ENCODE measurements around the gene LMNA.
"Not testable (repeated sequence)": the region's sequence is repeated elsewhere in the genome, so short reads cannot be mapped to it uniquely, and the experiment has no call there.

LMNA gene

DNA sequence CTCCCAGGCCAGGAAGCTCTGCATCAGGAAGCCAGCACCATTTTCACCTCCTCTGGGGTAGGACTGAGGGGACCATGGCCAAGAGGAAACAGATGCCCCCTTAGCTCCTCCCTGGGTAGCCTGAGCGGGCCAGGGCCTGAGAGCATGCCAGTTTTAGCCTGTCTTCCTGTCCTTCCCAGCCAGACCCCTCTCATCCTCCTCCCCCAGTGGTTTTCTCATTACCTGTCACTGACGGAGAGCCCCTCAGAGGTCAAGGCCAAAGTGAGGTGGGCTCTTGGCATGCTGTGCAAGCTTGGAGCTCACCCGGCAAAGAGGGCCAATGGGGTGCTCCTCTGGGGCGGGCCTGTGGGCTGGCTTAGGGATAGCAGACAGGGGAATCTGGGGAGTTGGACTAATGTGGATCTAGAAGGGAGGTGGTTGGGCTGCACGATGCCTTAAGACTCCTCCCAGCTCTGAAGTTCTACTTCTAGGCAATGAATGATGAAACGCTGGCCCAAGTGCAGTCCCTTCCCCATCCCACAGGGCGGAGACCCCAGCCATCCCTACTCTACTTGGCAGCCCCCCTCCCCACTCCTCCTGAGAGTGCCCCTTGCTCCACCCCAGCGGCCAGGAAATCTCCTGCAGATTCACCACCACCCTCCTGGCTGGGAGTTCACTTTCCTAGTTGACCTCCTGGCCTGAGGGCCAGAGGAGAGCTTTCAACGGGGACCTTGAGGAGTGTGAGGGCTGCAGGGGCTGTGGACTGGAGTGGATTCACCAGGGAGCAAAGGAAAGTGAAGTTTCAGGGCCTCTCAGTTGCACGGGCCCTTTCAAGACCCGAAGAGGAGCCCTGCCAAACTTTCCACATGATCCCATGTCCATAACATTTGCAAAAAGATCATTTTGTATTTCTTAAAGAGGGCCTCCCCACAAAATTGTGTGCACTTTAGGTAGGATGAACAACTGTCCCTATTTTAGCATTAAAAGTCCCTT is 9.4 kb upstream of the LMNA start:
- DNase-seq (ENCODE audit: low read depth) = no peak

DNA sequence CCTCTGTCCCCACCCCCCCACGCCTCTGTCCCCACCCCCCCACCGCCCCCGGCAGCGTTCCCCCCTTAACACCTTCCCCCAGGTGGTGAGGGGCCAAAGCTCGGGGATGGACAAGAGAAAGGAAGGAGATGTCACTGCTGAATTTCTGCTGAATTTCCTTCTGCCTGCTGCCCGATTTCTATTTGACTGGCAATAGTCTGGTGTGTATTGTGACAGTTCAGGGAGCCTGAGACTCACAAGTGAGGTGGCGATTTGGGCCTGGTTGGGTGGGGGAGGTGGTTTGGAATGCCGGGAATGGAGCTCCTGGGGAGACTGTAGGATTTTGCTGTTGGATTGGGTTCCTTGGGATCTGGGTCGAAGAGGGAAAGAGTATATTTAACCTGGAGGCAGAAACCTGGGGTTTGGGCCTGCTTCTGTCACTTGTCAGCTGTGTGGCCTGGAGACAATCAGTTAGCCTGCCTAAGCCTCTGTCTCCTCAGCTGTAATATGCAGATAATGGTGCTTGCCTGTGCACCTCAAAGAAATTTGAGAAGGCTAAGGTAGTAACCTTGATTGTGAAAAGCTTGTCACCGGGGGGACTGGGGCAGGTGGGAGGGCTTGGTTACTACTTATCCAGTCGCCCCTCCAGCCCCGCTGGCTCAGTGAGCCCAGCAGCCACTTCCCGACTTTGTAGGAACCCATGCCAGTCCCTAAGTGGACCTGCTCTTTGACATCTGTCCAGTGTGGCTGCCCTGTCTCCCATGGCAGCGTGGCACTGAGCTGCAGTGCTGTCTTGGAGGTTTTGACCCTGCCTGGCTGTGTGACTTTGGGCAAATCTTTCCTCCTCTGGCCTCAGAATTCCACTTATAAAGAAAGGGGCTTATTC is 7.7 kb upstream of the LMNA start:
- no peak for DNase-seq (ENCODE audit: low read depth)

DNA sequence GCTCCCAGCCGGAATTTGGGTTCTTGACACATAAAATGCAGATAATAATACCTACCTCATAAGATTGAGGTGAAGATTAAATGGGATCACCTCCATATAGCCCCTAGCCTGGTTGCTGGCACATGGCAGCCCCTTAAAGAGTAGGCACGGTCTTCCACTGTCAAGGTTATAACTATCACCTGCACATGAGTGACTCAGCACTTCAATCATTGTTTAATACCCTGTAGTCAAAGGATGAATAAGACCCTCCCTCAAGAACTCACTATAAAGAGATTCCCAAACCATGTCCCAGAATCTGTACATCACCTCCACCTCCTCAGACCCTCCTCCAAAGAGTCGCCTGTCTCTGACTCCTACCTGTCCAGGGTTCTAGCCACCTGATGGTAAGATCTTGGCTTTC is 6.5 kb upstream of the LMNA start:
- no peak for DNase-seq (ENCODE audit: low read depth)

- DNase-seq (ENCODE audit: low read depth) = no peak
Observed at GRCh38 chr1:156108664-156109241, 5.8 kb upstream of the LMNA start.

DNA sequence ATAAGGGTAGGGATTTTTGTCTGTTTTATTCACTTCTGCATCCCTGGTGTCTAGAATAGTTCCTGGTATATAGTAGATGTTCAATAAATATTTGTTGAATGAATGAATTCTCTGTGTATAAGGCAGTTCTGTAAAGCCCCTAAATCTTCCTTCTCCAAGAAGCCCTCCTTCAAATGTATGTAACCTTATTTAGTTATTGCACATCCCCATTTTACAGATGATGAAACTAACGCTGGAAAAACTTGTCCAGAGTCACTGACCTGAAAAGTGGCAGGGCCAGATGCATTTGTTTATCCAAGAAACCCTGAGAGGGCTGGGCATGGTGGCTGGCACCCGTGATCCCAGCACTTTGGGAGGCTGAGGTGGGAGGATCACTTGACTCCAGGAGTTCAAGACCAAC is 4.3 kb upstream of the LMNA start:
- no peak for DNase-seq (ENCODE audit: low read depth)

- no peak for DNase-seq (ENCODE audit: low read depth)
Observed at GRCh38 chr1:156111355-156111962, 3.1 kb upstream of the LMNA start.

- no peak for DNase-seq (ENCODE audit: low read depth)
Observed at GRCh38 chr1:156112276-156113137, 2.0 kb upstream of the LMNA start.

DNA sequence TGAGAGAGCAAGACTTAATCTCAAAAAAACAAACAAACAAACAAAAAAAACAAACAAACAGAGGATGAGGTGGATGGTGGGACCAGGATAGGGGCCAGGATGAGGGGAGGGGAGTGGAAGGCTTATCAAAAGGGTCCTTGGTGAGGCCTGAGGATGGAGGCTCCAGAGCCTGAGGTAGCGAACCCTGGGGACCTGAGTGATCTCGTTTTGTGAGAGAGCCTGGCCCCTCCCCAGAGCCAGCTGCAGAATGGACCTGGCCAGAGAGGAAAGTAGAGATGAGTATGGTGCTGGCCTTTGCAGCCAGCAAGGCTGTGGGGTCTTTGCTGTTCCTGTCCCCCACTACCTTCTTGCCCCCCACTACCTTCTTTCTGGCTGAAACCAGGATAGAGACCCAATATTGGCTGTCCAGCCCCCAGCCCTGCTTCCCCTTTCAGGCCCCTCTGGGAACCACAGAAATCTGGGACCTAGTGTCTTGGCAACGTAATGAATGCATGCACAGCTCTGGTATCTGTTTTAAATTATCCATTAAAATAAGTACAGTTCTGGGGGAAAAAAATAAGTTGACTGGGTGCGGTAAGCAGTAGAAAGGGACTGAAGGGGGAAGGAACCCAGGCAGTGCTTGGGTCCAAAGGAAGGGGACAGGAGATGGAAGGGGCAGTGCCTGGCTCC is 1.1 kb upstream of the LMNA start:
- no peak for DNase-seq (ENCODE audit: low read depth)

- DNase-seq (ENCODE audit: low read depth) = no peak
Observed at GRCh38 chr1:156114919-156115513, 505 bp downstream of the LMNA start.

- no peak for DNase-seq (ENCODE audit: low read depth)
Observed at GRCh38 chr1:156115514-156116374, 1.2 kb downstream of the LMNA start.

DNA sequence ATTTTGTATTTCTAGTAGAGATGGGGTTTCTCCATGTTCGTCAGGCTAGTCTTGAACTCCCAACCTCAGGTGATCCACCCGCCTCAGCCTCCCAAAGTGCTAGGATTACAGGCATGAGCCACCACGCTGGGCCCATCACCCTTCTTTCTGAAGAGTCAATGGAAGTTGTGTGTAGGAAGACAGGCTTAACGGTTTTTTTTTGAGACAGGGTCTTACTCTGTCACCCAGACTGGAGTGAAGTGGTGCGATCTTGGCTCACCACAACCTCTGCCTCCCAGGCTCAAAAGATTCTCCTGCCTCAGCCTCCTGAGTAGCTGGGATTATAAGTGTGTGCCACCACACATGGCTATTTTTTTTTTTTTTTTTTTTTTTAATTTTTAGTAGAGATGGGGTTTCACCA is 2.2 kb downstream of the LMNA start:
- DNase-seq (ENCODE audit: low read depth) = not testable (repeated sequence)

DNA sequence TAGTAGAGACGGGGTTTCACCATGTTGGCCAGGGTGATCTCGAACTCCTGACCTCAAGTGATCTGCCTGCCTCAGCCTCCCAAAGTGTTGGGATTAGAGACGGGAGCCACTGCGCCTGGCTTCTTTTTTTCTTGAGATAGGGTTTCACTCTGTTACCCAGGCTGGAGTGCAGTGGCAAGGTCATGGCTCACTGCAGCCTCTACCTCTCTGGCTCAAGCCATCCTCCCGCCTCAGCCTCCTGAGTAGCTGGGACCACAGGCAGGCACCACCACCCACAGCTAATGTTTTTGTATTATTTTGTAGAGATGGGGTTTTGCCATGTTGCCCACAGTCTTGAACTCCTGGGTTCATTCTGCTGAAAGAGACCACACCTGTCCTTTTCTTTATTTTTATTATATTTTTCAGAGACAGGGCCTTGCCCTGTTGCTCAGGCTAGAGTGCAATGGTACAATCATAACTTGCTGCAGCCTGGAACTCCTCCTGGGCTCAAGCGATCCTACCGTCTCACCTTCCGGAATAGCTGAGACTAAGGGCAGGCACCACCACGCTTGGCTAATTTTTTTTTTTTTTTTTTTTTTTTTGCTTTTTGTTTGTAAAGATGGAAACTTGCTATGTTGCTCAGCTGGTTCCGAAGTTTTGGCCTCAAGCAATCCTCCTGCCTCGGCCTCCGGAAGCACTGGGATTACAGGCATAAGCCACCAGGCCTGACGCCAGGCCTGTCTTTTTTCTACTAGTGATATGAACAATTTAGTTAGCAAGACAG is 3.1 kb downstream of the LMNA start:
- DNase-seq (ENCODE audit: low read depth) = no peak

GRCh38 chr1:156118177-156118868 is 3.8 kb downstream of the LMNA start:
- DNase-seq (ENCODE audit: low read depth) = no peak

DNA sequence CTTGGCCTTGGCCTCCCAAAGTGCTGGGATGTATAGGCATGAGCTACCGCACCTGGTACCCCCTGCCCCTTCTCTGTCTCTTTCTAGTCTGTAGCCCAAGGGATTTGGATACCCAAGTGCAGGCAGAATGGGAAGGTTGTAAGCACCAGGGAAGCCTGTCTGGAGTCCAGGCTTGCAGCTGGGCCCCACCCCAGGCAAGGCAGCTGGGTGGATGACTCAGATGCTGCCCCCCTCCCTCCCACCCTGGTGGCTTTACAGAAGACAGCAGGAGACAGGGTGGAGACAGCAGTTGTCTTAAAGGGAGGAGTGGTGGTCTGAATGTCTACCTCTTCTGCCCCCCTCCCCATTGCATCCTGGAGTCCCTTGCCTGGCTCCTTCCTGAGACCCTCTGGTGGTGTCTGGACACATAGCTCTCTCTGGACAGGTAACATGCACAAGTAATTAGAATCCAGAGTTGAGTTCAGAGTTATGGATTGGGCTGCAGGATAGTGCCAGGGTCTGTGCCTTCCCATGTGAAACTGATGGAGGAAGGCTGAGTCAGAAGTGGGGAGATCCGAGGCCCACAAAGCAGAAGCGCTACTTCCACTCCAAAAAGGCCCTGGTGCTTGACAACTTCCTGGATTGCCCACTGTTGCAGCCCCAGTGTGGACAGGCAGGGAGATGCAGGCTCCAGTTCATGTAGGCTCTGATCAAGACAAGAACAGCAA is 5.1 kb downstream of the LMNA start:
- DNase-seq (ENCODE audit: low read depth) = no peak

DNA sequence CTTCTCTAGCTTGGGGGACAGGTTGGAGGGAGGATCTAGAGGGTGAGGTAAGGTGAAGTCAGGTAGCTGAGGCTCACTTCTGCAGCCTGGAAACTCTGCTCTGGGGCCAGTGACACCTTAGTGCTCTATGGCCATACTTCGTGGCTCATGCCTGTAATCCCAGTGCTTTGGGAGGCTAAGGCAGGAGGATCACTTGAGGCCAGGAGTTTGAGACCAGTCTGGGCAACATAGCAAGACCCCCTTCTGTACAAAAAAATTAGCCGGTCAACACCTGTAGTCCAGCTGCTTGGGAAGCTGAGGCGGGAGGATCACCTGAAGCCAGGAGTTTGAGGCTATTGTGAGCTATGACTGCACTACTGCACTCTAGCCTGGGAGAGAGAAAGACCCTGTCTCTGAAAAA is 5.8 kb downstream of the LMNA start:
- DNase-seq (ENCODE audit: low read depth) = no peak

DNA sequence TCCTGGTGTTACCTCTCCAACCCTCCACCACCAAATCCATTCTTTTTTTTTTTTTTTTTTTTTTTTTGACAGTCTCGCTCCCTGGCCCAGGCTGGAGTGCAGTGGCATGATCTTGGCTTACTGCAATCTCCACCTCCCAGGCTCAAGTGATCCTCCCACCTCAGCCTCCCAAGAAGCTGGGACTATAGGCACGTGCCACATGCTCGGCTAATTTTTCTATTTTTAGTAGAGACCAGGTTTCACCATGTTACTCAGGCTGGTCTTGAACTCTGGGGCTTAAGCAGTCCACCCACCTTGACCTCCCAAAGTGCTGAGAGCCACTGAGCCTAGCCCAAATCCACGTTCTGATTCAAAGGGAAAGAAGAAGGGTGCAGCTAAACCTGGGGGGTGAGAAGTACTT is 6.5 kb downstream of the LMNA start:
- not testable (repeated sequence) for DNase-seq (ENCODE audit: low read depth)

GRCh38 chr1:156121457-156121856 is 6.9 kb downstream of the LMNA start:
- DNase-seq (ENCODE audit: low read depth) = no peak

All from activated gamma-delta T cell treated with anti-CD3 and anti-CD28 coated beads, Interleukin-2, amount 50 U/mL, for 16 hours (primary cell).